Spleen (tissue), 7 donors: ENCODE measurements around the gene GPR45.

ENCODE experiments used
- POLR2A ChIP-seq, 3 donors: fragments of 450-650 bp; IDR thresholded peaks; one replicate each; pipeline ENCODE4 v1.5.1; 2017; ENCODE audit warnings: antibody characterized with exemption in 3 of 3, mild to moderate bottlenecking in 1 of 3
- POLR2AphosphoS5 ChIP-seq, 3 donors: sonication (generic); formaldehyde crosslinking; IDR thresholded peaks; one replicate each; pipeline ENCODE4 v1.5.1; 2017; ENCODE audit warnings: antibody characterized with exemption in 3 of 3
- TF ChIP-seq, protein P1 (sequence below), 11 experiments: fragments of 200-600 bp in 7 of 11; fragments of 450-650 bp in 4 of 11; sonication (generic) in 4 of 11; IDR thresholded peaks in 8 of 11; conservative IDR thresholded peaks in 3 of 11; 1 replicate in 7 of 11; 2 replicates in 4 of 11; pipeline versions ENCODE4 v1.4.0 to v1.8.0; 2016 to 2021; ENCODE audit warnings: antibody characterized with exemption in 11 of 11, inconsistent platforms in 4 of 11, mild to moderate bottlenecking in 1 of 11
- donor health status: DM: no; HTN: no; CAD: no; lungs with moderate emphysema.
- donor health status: DM: no; HTN: no; CAD: no.
- donor health status: DM: no; HTN: no; CAD: no.

DNA sequence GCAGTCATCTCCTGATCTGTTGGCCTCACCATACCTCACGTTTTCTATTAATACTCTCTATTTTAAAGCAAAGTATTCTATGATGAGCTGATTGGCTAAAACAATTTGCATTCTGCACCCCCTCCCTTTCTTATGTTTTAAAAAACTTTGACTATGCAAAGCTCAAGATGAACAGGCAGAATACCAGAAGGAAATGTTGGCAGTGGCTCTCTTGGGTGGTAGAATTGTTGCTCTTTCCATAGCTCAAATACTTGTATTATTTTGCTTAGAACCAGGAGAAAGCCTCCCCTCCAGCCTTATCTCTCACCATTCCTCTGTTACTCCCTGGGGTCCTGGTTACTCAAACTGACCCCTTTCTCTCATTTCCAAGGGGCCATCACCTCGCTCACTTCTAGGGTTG is 14.4 kb downstream of the GPR45 start:
- TF ChIP-seq, protein P1, sequence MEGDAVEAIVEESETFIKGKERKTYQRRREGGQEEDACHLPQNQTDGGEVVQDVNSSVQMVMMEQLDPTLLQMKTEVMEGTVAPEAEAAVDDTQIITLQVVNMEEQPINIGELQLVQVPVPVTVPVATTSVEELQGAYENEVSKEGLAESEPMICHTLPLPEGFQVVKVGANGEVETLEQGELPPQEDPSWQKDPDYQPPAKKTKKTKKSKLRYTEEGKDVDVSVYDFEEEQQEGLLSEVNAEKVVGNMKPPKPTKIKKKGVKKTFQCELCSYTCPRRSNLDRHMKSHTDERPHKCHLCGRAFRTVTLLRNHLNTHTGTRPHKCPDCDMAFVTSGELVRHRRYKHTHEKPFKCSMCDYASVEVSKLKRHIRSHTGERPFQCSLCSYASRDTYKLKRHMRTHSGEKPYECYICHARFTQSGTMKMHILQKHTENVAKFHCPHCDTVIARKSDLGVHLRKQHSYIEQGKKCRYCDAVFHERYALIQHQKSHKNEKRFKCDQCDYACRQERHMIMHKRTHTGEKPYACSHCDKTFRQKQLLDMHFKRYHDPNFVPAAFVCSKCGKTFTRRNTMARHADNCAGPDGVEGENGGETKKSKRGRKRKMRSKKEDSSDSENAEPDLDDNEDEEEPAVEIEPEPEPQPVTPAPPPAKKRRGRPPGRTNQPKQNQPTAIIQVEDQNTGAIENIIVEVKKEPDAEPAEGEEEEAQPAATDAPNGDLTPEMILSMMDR (IDR thresholded peaks at IDR 0.05 in 8 of 11, conservative IDR thresholded peaks at IDR 0.05 in 3 of 11): no peak
- no peak for TF ChIP-seq POLR2AphosphoS5 (IDR thresholded peaks at IDR 0.05)
- no peak for TF ChIP-seq POLR2A (IDR thresholded peaks at IDR 0.05)
